Activated CD8-positive, alpha-beta memory T cell treated with anti-CD3 and anti-CD28 coated beads for 24 hours (primary cell): ENCODE data around the gene MEMO1.
"Not testable (repeated sequence)": the region's sequence is repeated elsewhere in the genome, so short reads cannot be mapped to it uniquely, and the experiment has no call there.

ENCODE experiments used
- DNase-seq: peaks from one replicate; pipeline ENCODE4 v3.0.0-alpha.2; 2020

Gene MEMO1

GRCh38 chr2:31900156-31900555, 110.7 kb downstream of the MEMO1 start:
- not testable (repeated sequence) for DNase-seq

- not testable (repeated sequence) for DNase-seq
Measured at GRCh38 chr2:31898346-31898745, 112.5 kb downstream of the MEMO1 start.

DNA sequence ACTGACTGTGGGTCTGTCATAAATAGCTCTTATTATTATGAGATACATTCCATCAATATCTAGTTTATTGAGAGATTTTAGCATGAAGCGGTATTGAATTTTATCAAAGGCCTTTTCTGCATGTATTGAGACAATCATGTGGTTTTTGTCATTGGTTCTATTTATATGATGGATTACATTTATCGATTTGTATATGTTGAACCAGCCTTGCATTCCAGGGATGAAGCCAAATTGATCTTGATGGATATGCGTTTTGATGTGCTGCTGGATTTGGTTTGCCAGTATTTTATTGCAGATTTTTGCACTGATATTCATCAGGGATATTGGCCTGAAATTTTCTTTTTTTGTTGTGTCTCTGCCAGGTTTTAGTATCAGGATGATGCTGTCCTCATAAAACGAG, 113.5 kb downstream of the MEMO1 start:
- not testable (repeated sequence) for DNase-seq

DNA sequence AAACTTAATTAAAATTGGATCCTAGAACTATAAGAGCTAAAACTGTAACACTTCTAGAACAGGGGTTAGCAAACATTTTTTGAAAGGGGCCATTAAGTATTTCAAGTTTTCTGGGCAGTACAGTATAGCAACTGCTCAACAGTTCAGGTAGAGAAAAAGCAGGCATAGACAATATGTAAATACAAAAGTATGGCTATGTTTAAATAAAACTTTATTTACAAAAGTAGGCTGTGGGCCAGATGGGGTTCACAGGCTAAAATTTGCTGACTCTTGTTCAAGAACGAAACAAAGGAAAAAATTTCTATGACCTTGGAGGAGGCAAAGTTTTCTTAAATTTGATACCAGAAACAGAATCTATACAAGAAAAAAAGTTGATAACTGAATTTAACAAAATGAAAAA, 114.5 kb downstream of the MEMO1 start:
- no peak for DNase-seq

- no peak for DNase-seq
Measured at GRCh38 chr2:31894656-31895055, 116.2 kb downstream of the MEMO1 start.

- DNase-seq, result no peak
Measured at GRCh38 chr2:31893094-31893493, 117.7 kb downstream of the MEMO1 start.

GRCh38 chr2:31889044-31889443, 121.8 kb downstream of the MEMO1 start:
- no peak for DNase-seq

- no peak for DNase-seq
Measured at GRCh38 chr2:31888550-31888949, 122.3 kb downstream of the MEMO1 start.

DNA sequence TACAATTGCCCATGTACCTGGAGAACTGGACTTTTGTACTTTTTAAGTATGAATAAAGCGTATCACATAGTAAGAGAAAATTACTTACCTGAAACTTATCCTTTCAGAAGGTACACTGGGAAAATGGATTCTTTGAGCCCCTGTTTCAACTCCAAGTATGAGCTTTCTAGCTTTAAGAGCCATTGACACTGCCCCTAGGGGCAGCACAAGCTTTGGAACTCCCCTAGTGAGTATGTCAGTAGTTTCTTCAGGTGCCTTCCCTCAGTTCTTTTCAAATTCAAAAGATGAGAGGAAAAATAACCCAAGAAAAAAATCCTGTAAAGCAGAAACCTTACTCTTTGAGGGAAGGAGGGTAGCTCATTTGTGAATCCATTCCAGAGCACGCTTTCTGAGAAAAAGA, 124.1 kb downstream of the MEMO1 start:
- DNase-seq, result no peak

GRCh38 chr2:31877008-31877407, 133.8 kb downstream of the MEMO1 start:
- no peak for DNase-seq

- no peak for DNase-seq
Measured at GRCh38 chr2:31874071-31874470, 136.7 kb downstream of the MEMO1 start.

GRCh38 chr2:31865215-31865614, 145.6 kb downstream of the MEMO1 start:
- DNase-seq, result no peak

GRCh38 chr2:31863867-31864266, 146.9 kb downstream of the MEMO1 start:
- DNase-seq, result no peak

DNA sequence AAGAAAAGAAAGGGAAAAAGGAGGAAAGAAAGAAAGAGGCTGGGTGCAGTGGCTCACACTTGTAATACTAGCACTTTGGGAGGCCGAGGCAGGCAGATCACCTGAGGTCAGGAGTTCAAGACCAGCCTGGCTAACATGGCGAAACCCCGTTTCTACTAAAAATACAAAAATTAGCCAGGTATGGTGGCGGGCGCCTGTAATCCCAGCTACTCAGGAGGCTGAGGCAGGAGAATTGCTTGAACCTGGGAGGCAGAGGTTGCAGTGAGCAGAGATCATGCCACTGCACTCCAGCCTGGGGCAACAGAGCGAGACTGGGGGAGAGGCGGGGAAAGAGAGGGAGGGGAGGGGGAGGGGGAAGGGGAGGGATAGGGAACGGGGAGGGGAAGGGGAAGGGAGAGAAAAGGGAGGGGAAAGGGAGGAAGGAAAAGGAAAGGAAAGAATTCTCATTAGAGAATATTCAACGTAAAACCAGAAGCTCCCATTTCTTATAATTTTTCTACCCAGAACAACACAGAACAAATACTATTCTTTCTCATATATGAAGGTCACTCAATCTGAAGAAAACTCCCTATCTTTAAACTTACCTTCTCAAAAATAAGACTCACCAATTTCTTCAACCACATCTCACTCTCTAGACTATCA, 147.7 kb downstream of the MEMO1 start:
- DNase-seq, result not testable (repeated sequence)

GRCh38 chr2:31859959-31860358, 150.8 kb downstream of the MEMO1 start:
- no peak for DNase-seq

DNA sequence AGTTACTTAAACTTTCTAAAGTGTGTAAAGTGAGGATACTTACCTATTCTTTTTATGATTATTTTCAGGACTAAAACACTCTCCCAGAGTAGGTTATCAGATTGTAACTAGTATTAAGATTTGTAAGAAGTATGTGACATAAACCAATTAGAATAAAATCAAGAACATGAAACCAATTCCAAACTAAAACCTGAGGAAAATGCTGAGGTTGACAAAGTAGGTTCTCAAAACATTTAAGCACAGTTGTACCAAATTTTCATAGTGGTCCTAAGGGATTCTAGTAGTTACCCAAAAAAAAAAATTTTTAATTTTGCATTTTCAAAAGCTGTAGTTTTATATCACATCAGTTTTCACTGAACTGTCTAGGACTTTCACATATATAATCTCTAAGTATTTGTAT, 157.3 kb downstream of the MEMO1 start:
- DNase-seq, result no peak

- not testable (repeated sequence) for DNase-seq
Measured at GRCh38 chr2:31842150-31842549, 168.7 kb downstream of the MEMO1 start.

- no peak for DNase-seq
Measured at GRCh38 chr2:31835450-31835849, 175.4 kb downstream of the MEMO1 start.

DNA sequence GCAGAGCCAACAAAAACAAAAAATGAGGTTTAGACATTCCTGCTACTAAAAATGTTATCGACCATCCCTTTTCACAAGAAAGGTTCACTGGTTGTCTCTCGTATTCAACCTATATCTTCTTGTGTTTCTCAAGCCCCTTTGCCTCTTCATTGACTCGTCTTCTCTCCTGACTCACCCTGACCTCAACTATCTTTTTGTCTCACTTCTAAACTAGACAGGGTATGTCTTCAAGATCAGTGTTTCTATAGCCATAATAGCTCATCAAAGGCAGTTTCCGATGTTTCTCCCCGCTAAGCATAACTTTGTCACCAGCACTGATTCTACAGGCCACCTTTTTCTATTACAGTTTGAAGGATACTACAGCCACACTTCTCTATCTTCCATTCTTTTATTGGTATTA, 178.4 kb downstream of the MEMO1 start:
- DNase-seq, result no peak

DNA sequence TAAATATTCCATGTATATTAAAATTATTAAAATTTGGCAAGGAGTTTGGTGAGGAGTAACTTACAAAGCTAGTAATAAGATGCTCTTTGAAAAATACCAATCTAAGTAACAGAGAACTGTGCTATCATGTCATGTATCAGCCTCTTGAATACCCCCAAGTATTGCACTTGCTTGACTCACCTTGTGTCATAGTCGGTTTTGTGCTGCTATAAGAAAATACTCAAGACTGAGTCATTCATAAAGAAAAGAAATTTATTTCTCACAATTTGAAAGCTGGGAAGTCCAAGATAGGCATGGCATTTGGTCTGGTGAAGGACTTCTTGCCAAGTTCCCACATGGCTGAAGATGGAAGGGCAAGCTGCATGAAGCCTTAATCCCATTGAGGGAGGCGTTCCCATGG, 179.2 kb downstream of the MEMO1 start:
- DNase-seq, result no peak

DNA sequence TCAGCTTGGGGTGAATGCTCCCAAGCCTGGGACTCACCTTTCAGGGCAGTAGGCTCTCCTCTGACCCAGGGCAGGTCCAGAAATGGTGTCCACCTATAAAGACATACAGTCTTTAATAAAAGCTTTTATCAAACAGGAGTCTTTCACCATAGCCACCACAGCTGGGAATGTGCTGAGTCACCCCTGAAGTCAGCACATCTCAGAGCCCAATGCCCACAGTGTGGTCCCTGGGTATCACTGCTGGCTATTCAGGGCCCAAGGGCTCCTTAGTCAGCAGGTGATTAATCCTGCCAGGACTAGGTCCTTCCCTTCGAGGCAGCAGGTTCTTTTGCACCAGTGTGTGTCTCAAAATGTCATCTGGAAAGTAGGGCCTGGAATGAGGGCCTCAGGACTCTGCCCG, 181.9 kb downstream of the MEMO1 start:
- DNase-seq, result no peak

GRCh38 chr2:31823558-31823957, 187.2 kb downstream of the MEMO1 start:
- no peak for DNase-seq

DNA sequence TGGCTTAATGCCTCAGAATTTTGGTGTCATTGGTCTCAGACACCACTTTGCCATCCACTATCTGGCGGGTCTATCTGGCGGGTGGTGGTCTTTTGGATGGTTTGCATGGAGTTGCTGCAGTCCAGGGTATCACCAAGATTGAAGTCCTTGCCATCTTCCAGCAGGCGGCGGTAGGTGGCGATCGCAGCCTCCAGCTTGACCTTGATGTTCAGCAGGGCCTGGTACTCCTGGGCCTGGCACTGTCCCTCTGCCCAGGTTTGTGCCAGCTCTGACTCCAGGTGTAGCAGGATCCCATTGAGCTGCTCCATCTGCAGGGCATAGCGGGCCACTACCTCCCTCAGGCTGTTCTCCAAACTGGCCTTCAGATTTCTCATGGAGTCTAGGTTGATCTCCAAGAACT, 188.2 kb downstream of the MEMO1 start:
- no peak for DNase-seq
